Measurements from ENCODE around the gene EXOSC7. TPM values are rescaled to one million over a fixed set of nuclear protein-coding genes. Genes with fewer than 3 reads are reported as not detected.

EXOSC7 gene
- total RNA-seq, 1 donor from 2014 or later: 93.0 TPM

DNA sequence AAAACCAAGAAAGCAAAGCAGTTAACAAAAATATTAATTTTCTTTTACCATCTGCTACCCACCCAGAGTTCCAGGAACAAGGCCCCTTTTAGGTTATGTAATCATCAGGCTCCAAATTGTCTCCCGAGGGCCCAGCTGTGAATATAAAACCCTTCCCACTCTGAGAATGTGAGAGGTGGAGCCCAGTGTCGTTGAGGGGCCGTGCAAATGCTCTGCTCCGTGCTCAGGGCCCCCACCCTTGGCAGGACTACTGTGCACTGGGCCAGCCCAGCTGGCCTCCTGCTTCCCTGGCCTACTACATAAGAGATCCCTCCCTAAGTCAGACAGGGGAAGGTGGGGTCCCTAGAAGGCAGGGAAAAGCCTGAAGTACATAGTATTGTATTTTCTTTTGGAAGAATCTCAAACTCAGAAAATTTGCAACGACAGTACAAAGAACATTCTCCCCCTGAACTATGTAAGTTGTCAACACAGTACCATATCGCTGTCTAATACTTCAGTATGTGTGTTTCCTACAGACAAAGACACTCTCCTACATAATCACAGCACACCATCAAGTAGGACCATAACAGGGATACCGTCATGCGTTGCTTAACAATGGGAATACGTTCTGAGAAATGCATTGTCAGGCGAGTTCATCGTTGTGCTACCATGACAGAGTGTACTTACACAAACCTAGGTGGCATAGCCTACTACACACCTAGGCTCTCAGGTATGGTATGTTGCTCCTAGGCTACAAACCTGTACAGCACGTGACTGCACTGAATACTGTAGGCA, 45.7 kb downstream of the EXOSC7 start:
- DNase-seq (ENCODE audit: low read depth): peak; percentile 76

- DNase-seq (ENCODE audit: low read depth): no peak
Measured at GRCh38 chr3:45023675-45024074, 47.6 kb downstream of the EXOSC7 start.

- no peak for DNase-seq (ENCODE audit: low read depth)
Measured at GRCh38 chr3:45024542-45025255, 48.7 kb downstream of the EXOSC7 start.

DNA sequence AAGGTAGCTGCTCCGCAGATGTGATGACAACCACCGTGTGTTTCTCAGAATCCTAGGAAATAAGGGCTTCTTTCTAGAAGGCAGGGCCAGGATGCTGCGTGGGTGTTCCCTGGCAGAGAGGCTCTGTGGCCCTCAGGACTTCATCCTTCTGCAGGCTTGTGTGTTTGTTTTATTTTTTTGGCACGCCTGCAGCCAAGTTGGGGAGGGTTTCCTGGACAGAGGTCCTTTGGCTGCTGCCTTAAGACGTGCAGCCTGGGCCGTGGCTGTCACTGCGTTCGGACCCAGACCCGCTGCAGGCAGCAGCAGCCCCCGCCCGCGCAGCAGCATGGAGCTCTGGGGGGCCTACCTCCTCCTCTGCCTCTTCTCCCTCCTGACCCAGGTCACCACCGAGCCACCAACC, 50.0 kb downstream of the EXOSC7 start, which contains the start of gene CLEC3B:
TSS of gene CLEC3B (plus strand) at position 266 of the 400 bp plus-strand sequence. CDS start at position 326, 60 bp downstream.
- DNase-seq (ENCODE audit: low read depth): no peak

- peak; percentile 61 for DNase-seq (ENCODE audit: low read depth)
Measured at GRCh38 chr3:45026957-45027356, 50.9 kb downstream of the EXOSC7 start.

DNA sequence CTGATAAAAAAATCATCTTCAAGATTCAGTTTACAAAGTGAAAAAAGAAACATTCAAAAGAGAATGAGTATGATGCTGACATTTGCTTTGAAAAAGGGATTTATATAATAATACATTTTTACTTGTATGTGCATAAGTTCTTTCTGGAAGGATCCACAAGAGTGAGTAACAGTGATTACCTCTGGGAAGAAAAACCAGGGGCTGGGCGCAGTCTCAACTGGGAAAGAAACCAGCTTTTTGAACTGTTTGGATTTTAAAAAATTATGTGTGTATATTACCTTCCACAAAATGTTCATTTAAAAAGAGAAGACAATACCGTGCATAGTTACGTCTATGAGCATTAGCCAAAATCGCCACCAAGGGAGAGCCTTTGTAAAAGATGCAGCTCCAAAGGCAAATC, 51.4 kb downstream of the EXOSC7 start:
- DNase-seq (ENCODE audit: low read depth): no peak

DNA sequence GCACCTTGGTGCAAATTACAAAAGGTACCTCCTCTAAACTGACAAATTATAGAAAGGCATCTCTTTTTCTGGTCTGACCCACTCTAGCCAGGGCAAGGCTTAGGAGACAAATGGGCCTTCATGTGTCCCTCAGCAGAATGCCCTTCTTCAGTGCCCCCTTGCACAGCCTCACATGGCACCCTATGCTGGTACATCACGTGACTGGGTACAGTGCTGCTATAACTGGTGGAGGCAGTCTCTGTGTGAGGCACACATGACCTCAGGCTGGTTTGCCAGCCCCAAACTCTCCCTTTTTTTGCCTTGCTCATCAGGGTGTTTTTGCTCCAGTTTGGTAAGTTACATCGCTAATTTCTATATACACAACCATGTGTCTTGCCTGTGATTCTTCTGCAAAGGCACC, 53.2 kb downstream of the EXOSC7 start:
- DNase-seq (ENCODE audit: low read depth): no peak

GRCh38 chr3:45029661-45030060, 53.6 kb downstream of the EXOSC7 start:
- DNase-seq (ENCODE audit: low read depth): no peak

GRCh38 chr3:45031531-45031930, 55.5 kb downstream of the EXOSC7 start:
- no peak for DNase-seq (ENCODE audit: low read depth)

- no peak for DNase-seq (ENCODE audit: low read depth)
Measured at GRCh38 chr3:45032113-45032512, 56.1 kb downstream of the EXOSC7 start.

- DNase-seq (ENCODE audit: low read depth): no peak
Measured at GRCh38 chr3:45033791-45034190, 57.7 kb downstream of the EXOSC7 start.

DNA sequence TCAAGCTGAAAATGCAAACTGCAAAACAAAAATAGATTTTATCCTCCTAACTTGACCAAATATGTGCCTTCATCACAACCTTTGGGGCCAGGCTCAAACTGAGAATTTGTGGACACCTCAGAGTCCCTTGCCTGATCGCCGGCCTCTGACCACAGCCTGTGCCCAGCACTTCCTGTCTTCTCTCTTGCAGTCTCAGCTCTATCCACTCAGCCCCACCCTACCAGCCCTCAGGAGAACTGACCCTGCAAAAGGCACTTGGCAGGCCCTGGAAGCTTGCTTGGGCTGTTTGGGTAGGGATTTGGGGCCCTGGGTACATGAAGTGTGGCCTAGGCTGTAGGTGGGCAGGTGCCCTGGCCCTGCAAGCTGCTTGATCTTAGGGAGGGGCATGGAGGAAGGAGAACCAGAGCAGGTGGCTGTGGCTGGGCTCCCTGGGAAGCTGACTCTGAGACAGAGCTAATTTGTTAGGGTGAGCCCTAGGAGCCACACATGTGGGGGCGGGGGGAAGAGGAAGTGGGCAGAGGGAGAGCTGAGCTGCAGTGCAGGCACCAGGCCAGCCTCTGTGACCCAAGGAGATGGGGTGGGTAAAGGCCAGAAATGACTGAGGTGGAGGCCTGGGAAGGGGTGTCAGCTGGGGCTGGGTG, 58.7 kb downstream of the EXOSC7 start:
- peak; percentile 82 for DNase-seq (ENCODE audit: low read depth)

DNA sequence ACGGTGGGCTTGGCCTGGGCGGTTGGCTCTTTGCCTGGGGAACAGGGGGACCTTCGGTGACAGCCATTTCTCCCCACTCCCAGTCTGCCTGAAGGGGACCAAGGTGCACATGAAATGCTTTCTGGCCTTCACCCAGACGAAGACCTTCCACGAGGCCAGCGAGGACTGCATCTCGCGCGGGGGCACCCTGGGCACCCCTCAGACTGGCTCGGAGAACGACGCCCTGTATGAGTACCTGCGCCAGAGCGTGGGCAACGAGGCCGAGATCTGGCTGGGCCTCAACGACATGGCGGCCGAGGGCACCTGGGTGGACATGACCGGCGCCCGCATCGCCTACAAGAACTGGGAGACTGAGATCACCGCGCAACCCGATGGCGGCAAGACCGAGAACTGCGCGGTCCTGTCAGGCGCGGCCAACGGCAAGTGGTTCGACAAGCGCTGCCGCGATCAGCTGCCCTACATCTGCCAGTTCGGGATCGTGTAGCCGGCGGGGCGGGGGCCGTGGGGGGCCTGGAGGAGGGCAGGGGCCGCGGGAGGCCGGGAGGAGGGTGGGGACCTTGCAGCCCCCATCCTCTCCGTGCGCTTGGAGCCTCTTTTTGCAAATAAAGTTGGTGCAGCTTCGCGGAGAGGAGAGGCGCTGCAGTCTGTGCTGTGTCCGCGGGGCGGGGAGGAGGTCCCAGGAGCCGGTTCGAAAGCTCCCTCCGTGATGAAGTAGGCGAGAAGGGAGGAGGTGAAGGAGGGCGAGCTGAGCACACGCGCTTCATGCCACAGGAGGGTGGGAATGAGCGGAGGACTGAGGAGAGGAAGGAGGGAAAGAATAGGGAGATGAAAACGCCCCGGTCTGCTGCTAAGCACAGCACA, 59.6 kb downstream of the EXOSC7 start:
- no peak for DNase-seq (ENCODE audit: low read depth)

DNA sequence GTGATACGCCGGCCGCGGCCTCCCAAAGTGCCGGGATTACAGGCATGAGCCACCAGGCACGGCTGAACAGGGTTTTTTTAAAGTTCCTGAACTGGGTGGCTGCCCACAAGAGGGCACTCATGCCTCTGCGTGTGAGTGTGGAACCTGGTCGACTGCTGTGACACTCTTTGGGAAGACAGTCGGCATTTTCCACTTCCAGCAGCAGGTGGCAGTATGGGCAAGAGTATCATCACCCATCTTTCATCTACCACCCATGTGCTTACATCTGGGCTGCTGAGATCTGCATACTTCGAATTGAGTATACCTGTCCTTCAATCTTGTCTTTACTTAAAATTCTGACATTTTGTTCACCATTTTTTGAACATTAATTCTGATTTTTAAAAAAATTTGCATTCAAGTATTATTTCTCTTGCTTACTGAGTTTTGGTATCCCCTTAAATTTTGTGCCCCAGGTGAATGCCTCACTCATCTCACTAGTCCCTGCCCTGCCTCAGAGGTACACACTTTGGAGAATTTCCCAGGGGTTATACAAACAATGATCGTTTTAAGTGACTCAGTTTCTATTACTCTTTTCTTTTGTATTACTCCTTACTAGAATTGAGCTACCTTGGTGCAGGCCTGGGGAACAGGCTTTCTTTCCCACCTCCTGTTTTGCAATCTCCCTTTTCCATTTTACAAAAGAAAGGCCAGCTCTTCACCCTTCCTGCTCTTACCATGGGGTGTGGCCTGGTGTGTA, 61.8 kb downstream of the EXOSC7 start:
- peak; percentile 97 for DNase-seq (ENCODE audit: low read depth)

GRCh38 chr3:45041666-45042065, 65.6 kb downstream of the EXOSC7 start:
- DNase-seq (ENCODE audit: low read depth): peak; percentile 54

DNA sequence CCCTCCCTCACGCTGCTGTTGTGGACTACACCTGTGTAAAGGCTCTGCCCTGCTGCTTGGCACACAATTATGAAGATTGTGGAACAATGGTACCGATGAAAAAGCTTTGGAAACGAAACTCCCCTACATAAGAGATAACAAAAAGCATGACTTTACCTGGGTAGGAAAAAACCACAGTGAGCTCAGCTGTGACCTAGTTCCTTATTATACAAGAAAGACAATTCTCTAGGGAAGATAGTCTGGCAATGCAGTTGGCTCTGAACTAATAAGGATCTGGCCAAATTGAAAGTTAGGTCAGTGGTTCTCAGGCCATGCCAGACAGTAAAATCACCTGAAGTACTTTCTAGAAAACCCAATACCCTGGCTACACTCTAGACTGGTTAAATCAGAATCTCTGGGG, 66.1 kb downstream of the EXOSC7 start:
- DNase-seq (ENCODE audit: low read depth): no peak

DNA sequence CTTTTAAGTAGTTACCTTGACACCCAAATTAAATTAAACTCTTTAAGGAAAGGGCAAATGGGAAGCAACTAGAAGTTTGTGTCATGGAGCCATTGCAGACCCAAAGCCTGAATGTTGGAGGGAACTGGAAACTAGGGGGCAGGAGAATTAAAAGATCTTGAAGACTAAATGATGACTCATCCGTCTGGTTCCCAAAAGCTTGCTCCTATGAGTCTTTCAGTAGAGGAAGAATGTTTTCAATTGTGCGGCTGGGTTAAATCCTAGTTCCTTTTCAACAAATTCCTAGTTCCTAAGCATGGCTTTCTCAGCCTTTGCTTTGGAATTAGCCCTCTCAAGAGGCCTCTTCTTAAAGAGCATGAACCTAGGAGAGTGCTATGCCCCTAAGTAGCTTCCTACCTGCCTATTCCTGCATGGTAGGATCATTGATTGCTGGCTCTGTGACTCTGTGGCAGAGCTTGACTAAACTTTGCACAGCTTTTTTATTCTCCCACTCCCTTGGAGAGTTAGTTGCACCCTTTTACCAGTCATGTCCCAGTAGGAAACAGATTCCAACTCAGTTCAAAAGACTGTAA, 67.8 kb downstream of the EXOSC7 start:
- peak; percentile 81 for DNase-seq (ENCODE audit: low read depth)

DNA sequence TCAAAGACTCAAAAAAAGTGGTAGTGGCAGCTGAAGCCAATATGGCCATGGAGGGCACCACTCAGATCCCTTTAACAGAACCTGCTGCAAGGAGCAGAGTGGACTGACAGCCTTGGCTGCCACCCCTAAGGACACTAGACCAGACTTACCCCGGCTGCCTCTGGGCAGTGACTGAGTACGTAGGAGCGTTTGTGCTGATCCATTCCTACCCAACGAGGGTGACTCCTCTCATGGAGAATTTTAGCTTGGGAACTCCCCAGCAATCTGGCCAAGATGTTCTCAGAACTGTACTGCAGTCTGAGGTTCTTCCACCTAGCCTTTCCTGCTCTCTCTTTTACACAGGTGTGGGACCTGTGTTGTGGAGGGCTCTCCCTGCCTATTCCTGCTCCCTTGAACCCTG, 72.2 kb downstream of the EXOSC7 start:
- DNase-seq (ENCODE audit: low read depth): peak; percentile 74

- no peak for DNase-seq (ENCODE audit: low read depth)
Measured at GRCh38 chr3:45049807-45050206, 73.8 kb downstream of the EXOSC7 start.

GRCh38 chr3:45051685-45052084, 75.6 kb downstream of the EXOSC7 start:
- no peak for DNase-seq (ENCODE audit: low read depth)
